AG10803 (cell line): ENCODE results near the gene EIF4A3.

Experiments used
- DNase-seq: peaks from one replicate; pipeline ENCODE4 v3.0.0; 2010; ENCODE audit warnings: low read depth
- H3K4me3 ChIP-seq: 2 replicates; pipeline ENCODE4 v1.5.1; 2011; ENCODE audit warnings: mild to moderate bottlenecking, low read length, control low read depth
- CTCF ChIP-seq: conservative IDR thresholded peaks from 2 replicates; pipeline ENCODE4 v1.5.1; 2011; ENCODE audit warnings: mild to moderate bottlenecking, low read length, control low read depth, inconsistent platforms

Gene EIF4A3

GRCh38 chr17:80104956-80105375, 42.0 kb downstream of the EIF4A3 start:
- no peak for DNase-seq
- TF ChIP-seq CTCF: no peak

GRCh38 chr17:80104321-80104955, 42.5 kb downstream of the EIF4A3 start:
- H3K4me3 ChIP-seq: no peak overlapping the region
- TF ChIP-seq CTCF: no peak
- DNase-seq: no peak

More at GRCh38 chr17:80104956-80105375, 42.0 kb downstream of the EIF4A3 start:
- H3K4me3 ChIP-seq: no peak overlapping the region

GRCh38 chr17:80103449-80104085, 43.4 kb downstream of the EIF4A3 start:
- H3K4me3 ChIP-seq: no peak overlapping the region
- TF ChIP-seq CTCF: no peak
- no peak for DNase-seq

GRCh38 chr17:80102664-80103448, 44.1 kb downstream of the EIF4A3 start:
- no peak for DNase-seq
- peak overlapping the region; percentile 97 for H3K4me3 ChIP-seq
- TF ChIP-seq CTCF: no peak

GRCh38 chr17:80101946-80102663, 44.8 kb downstream of the EIF4A3 start:
- peak overlapping the region; percentile 97 for H3K4me3 ChIP-seq
- TF ChIP-seq CTCF: no peak
- DNase-seq: no peak

- peak; percentile 71 for DNase-seq
- TF ChIP-seq CTCF: peak; percentile 43
- peak within 1 kb of the TSS; percentile 97 for H3K4me3 ChIP-seq
These were observed 45.6 kb downstream of the EIF4A3 start, which contains the start of gene GAA for GRCh38 chr17:80101011-80101945. Gene GAA (plus strand): TSS chr17:80101581. CDS start chr17:80104587, 3,006 bp downstream.
